D721Med (cell line): Measurements from ENCODE around the gene HPS5.

Experiments
- DNase-seq: peaks from one replicate; pipeline ENCODE4 v3.0.0; 2011; ENCODE audit warnings: low spot score; ENCODE audit not compliant: insufficient read length
- FAIRE-seq: peaks from 2 replicates; lab custom pipeline; 2011; peaks lifted over from hg19 to GRCh38; lab: Jason Lieb, UNC
- CTCF ChIP-seq: IDR thresholded peaks from 2 replicates; pipeline ENCODE4 v1.5.1; 2012; ENCODE audit warnings: mild to moderate bottlenecking, control low read depth; ENCODE audit not compliant: insufficient read depth; ENCODE audit errors: missing control alignments

The HPS5 gene

GRCh38 chr11:18304745-18305144 lies 17.2 kb downstream of the HPS5 start:
- TF ChIP-seq CTCF = no peak
- DNase-seq (no peak), FAIRE-seq (no peak)

- no peak for TF ChIP-seq CTCF
- DNase-seq = no peak
- FAIRE-seq = no peak
Observed at GRCh38 chr11:18299721-18300120, 22.2 kb downstream of the HPS5 start.

GRCh38 chr11:18295316-18295715 lies 26.6 kb downstream of the HPS5 start:
- FAIRE-seq (no peak), DNase-seq (no peak)
- no peak for TF ChIP-seq CTCF

GRCh38 chr11:18294862-18295261 lies 27.1 kb downstream of the HPS5 start:
- TF ChIP-seq CTCF = no peak
- FAIRE-seq = no peak
- no peak for DNase-seq

- no peak for TF ChIP-seq CTCF
- no peak for DNase-seq
- no peak for FAIRE-seq
Observed at GRCh38 chr11:18288911-18289310, 33.0 kb downstream of the HPS5 start.

GRCh38 chr11:18285841-18286240 lies 36.1 kb downstream of the HPS5 start:
- TF ChIP-seq CTCF = no peak
- DNase-seq (no peak), FAIRE-seq (no peak)

GRCh38 chr11:18282626-18283025 lies 39.3 kb downstream of the HPS5 start:
- DNase-seq (no peak), FAIRE-seq (no peak)
- no peak for TF ChIP-seq CTCF
